OCI-LY7 (cell line): ENCODE measurements around the gene SLC22A24. TPM values are rescaled to one million over a fixed set of nuclear protein-coding genes. Genes with fewer than 3 reads are reported as not detected.

Experiments used
- BruUV-seq: library from RNA; stranded (reverse); fragments of 400-500 nt; replicated peaks from 2 replicates; lab custom pipeline; 2021; lab: Mats Ljungman, UMichigan
- CTCF ChIA-PET: fragments of 300-600 bp; sonication (Branson Sonifier 250); formaldehyde crosslinking; loops from one replicate; lab custom pipeline; 2022; ENCODE audit warnings: antibody characterized with exemption; ENCODE audit not compliant: unreplicated experiment; lab: Charles Lee
- POLR2A ChIA-PET: fragments of 300-600 bp; sonication (Branson Sonifier 250); formaldehyde crosslinking; loops from one replicate; lab custom pipeline; 2022; ENCODE audit warnings: antibody characterized with exemption; lab: Charles Lee
- DNase-seq: peaks from one replicate; pipeline ENCODE4 v3.0.0-alpha.2; 2015; ENCODE audit warnings: low spot score
- H2AFZ ChIP-seq: fragments of 200-600 bp; sonication (generic), shearing (Covaris generic); 2 replicates; pipeline ENCODE4 v1.6.1; 2014; ENCODE audit warnings: mild to moderate bottlenecking, antibody characterized with exemption, low read length, moderate library complexity
- H3K27ac ChIP-seq: fragments of 200-600 bp; sonication (generic); 2 replicates; pipeline ENCODE4 v1.5.1; 2014; ENCODE audit warnings: mixed run types, low read depth, mild to moderate bottlenecking, moderate library complexity, low read length, inconsistent platforms; ENCODE audit not compliant: poor library complexity, severe bottlenecking
- H3K36me3 ChIP-seq: fragments of 200-600 bp; sonication (generic); 2 replicates; pipeline ENCODE4 v1.6.1; 2014; ENCODE audit warnings: mild to moderate bottlenecking, antibody characterized with exemption, low read length, moderate library complexity, mixed read lengths; ENCODE audit not compliant: insufficient read depth
- H3K4me1 ChIP-seq: fragments of 200-600 bp; sonication (generic); 2 replicates; pipeline ENCODE4 v1.5.1; 2014; ENCODE audit warnings: mild to moderate bottlenecking, low read length; ENCODE audit not compliant: insufficient read depth, poor library complexity, severe bottlenecking
- H3K4me2 ChIP-seq: fragments of 200-600 bp; sonication (generic); 2 replicates; pipeline ENCODE4 v1.6.1; 2014; ENCODE audit warnings: mild to moderate bottlenecking, low read length
- H3K4me3 ChIP-seq: fragments of 200-600 bp; sonication (generic); 2 replicates; pipeline ENCODE4 v1.5.1; 2014; ENCODE audit warnings: mild to moderate bottlenecking, low read depth, low read length; ENCODE audit not compliant: poor library complexity, severe bottlenecking
- H3K79me2 ChIP-seq: fragments of 200-600 bp; sonication (generic); 2 replicates; pipeline ENCODE4 v1.6.1; 2016; ENCODE audit warnings: low read depth, mild to moderate bottlenecking, low read length, moderate library complexity, mixed read lengths; ENCODE audit not compliant: insufficient read depth
- H3K9me2 ChIP-seq: fragments of 200-600 bp; sonication (generic); 2 replicates; pipeline ENCODE4 v1.6.1; 2016; ENCODE audit warnings: mild to moderate bottlenecking, low read length, mixed read lengths; ENCODE audit not compliant: insufficient read depth
- H3K9me3 ChIP-seq: fragments of 200-600 bp; sonication (generic); 2 replicates; pipeline ENCODE4 v1.6.1; 2014; ENCODE audit warnings: mild to moderate bottlenecking, mixed run types, low read length, mixed read lengths
- H4K20me1 ChIP-seq: fragments of 200-600 bp; sonication (generic); 2 replicates; pipeline ENCODE4 v1.6.1; 2014; ENCODE audit warnings: mild to moderate bottlenecking, antibody characterized with exemption, low read length, moderate library complexity, mixed read lengths; ENCODE audit not compliant: insufficient read depth
- EZH2phosphoT487 ChIP-seq: fragments of 200-600 bp; sonication (generic); IDR thresholded peaks from 2 replicates; pipeline ENCODE4 v1.6.1; 2018; ENCODE audit warnings: low read depth, borderline replicate concordance, mild to moderate bottlenecking, mixed run types, antibody characterized with exemption, low read length, moderate library complexity, mixed read lengths
- intact Hi-C: fragments of 100-400 bp; cut with micrococcal nuclease; formaldehyde crosslinking; loops from one replicate; pipeline ENCODE4 v1.10.0; 2022; ENCODE audit not compliant: unreplicated experiment
- total RNA-seq, 2 experiments: library from RNA; depleted of rRNA in 1 of 2; stranded (reverse); fragments of >200 nt in 1 of 2; shearing (Covaris generic) in 1 of 2; gene quantifications; 2 replicates each; pipeline ENCODE4 v1.2.3, GENCODE V29; 2014 to 2022
- TF ChIP-seq, protein P1 (sequence below): fragments of 200-600 bp; sonication (generic); conservative IDR thresholded peaks from 2 replicates; pipeline ENCODE4 v1.5.1; 2014; ENCODE audit warnings: mild to moderate bottlenecking, antibody characterized with exemption, low read length, moderate library complexity, mixed read lengths

Gene SLC22A24
- total RNA-seq, 2 experiments from 2014 or later, result not detected

GRCh38 chr11:63042596-63042995 lies 101.4 kb downstream of the SLC22A24 start:
- H3K4me2 ChIP-seq, result no peak overlapping the region
- no peak for DNase-seq
- CTCF ChIA-PET, result no interaction called here
- BruUV-seq, result no TSS peak
- H3K4me1 ChIP-seq, result no peaks in the 10 kb centered on the region
- H2AFZ ChIP-seq, result no peak overlapping the region
- no peaks in the 10 kb centered on the region for H3K36me3 ChIP-seq
- H3K27ac ChIP-seq, result no peak overlapping the region
- H4K20me1 ChIP-seq, result no peaks in the 10 kb centered on the region
- POLR2A ChIA-PET, result no interaction called here
- intact Hi-C loops, result no loop called here
- TF ChIP-seq, protein P1, sequence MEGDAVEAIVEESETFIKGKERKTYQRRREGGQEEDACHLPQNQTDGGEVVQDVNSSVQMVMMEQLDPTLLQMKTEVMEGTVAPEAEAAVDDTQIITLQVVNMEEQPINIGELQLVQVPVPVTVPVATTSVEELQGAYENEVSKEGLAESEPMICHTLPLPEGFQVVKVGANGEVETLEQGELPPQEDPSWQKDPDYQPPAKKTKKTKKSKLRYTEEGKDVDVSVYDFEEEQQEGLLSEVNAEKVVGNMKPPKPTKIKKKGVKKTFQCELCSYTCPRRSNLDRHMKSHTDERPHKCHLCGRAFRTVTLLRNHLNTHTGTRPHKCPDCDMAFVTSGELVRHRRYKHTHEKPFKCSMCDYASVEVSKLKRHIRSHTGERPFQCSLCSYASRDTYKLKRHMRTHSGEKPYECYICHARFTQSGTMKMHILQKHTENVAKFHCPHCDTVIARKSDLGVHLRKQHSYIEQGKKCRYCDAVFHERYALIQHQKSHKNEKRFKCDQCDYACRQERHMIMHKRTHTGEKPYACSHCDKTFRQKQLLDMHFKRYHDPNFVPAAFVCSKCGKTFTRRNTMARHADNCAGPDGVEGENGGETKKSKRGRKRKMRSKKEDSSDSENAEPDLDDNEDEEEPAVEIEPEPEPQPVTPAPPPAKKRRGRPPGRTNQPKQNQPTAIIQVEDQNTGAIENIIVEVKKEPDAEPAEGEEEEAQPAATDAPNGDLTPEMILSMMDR, result no peak
- TF ChIP-seq EZH2phosphoT487, result no peak
- H3K4me3 ChIP-seq, result no peak overlapping the region
- no peaks in the 10 kb centered on the region for H3K9me2 ChIP-seq
- H3K9me3 ChIP-seq, result no peaks in the 10 kb centered on the region
- H3K79me2 ChIP-seq, result no peaks in the 10 kb centered on the region

GRCh38 chr11:63032457-63032856 lies 111.6 kb downstream of the SLC22A24 start:
- no peaks in the 10 kb centered on the region for H3K36me3 ChIP-seq
- no peaks in the 10 kb centered on the region for H3K9me3 ChIP-seq
- H3K4me2 ChIP-seq, result no peak overlapping the region
- H3K4me1 ChIP-seq, result no peaks in the 10 kb centered on the region
- no peak for DNase-seq
- intact Hi-C loops, result no loop called here
- no peaks in the 10 kb centered on the region for H3K9me2 ChIP-seq
- H3K27ac ChIP-seq, result no peak overlapping the region
- H3K4me3 ChIP-seq, result no peak overlapping the region
- BruUV-seq, result no TSS peak
- H4K20me1 ChIP-seq, result no peaks in the 10 kb centered on the region
- POLR2A ChIA-PET, result no interaction called here
- H2AFZ ChIP-seq, result no peak overlapping the region
- no peak for TF ChIP-seq EZH2phosphoT487
- TF ChIP-seq, protein P1, result no peak
- CTCF ChIA-PET, result no interaction called here
- no peaks in the 10 kb centered on the region for H3K79me2 ChIP-seq

Other genes with a start within 250 kb of the SLC22A24 start
- gene CHRM1, start 222.9 kb downstream of the SLC22A24 start, total RNA-seq (2014; rRNA removed; shearing (Covaris generic)), result not detected in 2 replicates
- not detected in 2 replicates for gene CHRM1, start 222.9 kb downstream of the SLC22A24 start, total RNA-seq (2022)
- gene SLC22A6, start 159.3 kb downstream of the SLC22A24 start, total RNA-seq (2014; rRNA removed; shearing (Covaris generic)), result not detected in 2 replicates
- gene SLC22A6, start 159.3 kb downstream of the SLC22A24 start, total RNA-seq (2022), result not detected in 2 replicates
- gene SLC22A8, start 128.4 kb downstream of the SLC22A24 start, total RNA-seq (2014; rRNA removed; shearing (Covaris generic)), result not detected in 2 replicates
- not detected in 2 replicates for gene SLC22A8, start 128.4 kb downstream of the SLC22A24 start, total RNA-seq (2022)
- not detected in 2 replicates for gene SLC22A25, start 99.4 kb upstream of the SLC22A24 start, total RNA-seq (2014; rRNA removed; shearing (Covaris generic))
- gene SLC22A25, start 99.4 kb upstream of the SLC22A24 start, total RNA-seq (2022), result not detected in 2 replicates
- not detected in 2 replicates for gene SLC22A9, start 225.6 kb upstream of the SLC22A24 start, total RNA-seq (2014; rRNA removed; shearing (Covaris generic))
- not detected in 2 replicates for gene SLC22A9, start 225.6 kb upstream of the SLC22A24 start, total RNA-seq (2022)